Epithelial cell of esophagus (primary cell): ENCODE data around the gene TRPC6.
A peak's percentile ranks its signal among the peaks of the same experiment; 100 is the strongest.

Experiments
- DNase-seq: peaks from one replicate; pipeline ENCODE4 v3.0.0; 2010; ENCODE audit warnings: low read depth
- H3K4me3 ChIP-seq: 2 replicates; pipeline ENCODE4 v1.5.1; 2011; ENCODE audit warnings: mild to moderate bottlenecking, low read length, control low read depth
- CTCF ChIP-seq: IDR thresholded peaks from 2 replicates; pipeline ENCODE4 v1.5.1; 2011; ENCODE audit warnings: low read depth, mild to moderate bottlenecking, low read length, control low read depth, inconsistent platforms; ENCODE audit not compliant: insufficient read depth; ENCODE audit errors: missing control alignments

TRPC6 gene

GRCh38 chr11:101434026-101434643 lies 149.7 kb downstream of the TRPC6 start:
- DNase-seq = peak; percentile 68
- H3K4me3 ChIP-seq = no peak overlapping the region
- TF ChIP-seq CTCF = no peak

GRCh38 chr11:101433151-101433550 lies 150.7 kb downstream of the TRPC6 start:
- H3K4me3 ChIP-seq = no peak overlapping the region
- DNase-seq = no peak
- no peak for TF ChIP-seq CTCF

GRCh38 chr11:101429703-101430540 lies 153.9 kb downstream of the TRPC6 start:
- no peak for TF ChIP-seq CTCF
- no peak overlapping the region for H3K4me3 ChIP-seq
- no peak for DNase-seq

- H3K4me3 ChIP-seq = no peak overlapping the region
- TF ChIP-seq CTCF = peak; percentile 67
- DNase-seq = peak; percentile 53
These were observed 154.9 kb downstream of the TRPC6 start for GRCh38 chr11:101428918-101429317.

- DNase-seq = no peak
- no peak for TF ChIP-seq CTCF
- no peak overlapping the region for H3K4me3 ChIP-seq
These were observed 176.5 kb downstream of the TRPC6 start for GRCh38 chr11:101407324-101407723.
